GM15510 (cell line): Measurements from ENCODE around the gene TNNI3K.

Experiments
- POLR2A ChIP-seq: IDR thresholded peaks from 3 replicates; pipeline ENCODE4 v1.6.1; 2011; ENCODE audit warnings: borderline replicate concordance; ENCODE audit not compliant: insufficient read length; ENCODE audit errors: extremely low read depth

The TNNI3K gene

DNA sequence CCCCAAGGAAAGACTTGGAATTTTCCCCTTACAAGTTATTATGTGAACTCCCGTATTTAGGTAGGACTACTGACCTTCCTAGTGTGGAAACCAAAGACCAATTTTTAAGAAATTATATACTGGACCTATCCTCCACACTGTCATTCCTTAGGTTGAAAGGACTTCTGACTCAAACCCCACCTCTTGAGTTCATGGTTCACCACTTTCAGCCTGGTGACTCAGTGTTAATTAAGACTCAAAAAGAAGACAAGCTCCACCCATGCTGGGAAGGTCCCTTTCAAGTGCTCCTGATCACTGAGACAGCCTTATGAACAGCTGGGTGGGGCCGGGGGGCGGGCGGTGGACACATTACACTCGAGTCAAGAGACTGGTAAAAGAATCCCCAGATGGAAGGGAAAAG, 164.1 kb downstream of the TNNI3K start:
- no peak for TF ChIP-seq POLR2A

DNA sequence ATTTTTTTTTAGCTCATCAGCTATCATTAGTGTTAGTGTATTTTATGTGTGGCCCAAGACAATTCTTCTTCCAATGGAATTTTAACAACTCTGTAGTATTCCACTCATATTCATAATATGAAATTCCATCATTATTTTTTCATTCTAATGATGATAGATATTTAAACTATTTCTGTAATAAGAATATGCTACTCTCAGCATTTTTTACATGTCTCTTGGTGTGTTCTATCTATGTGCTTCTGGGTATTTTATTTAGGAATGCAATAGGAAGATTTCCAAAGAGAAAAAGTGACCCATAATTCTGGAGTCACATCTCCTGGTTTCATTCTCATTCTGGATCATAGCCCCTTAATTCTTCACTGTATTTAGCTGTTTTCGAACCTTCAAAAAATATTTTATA, 167.7 kb downstream of the TNNI3K start:
- TF ChIP-seq POLR2A = no peak

- TF ChIP-seq POLR2A = no peak
Observed at GRCh38 chr1:74403606-74404005, 168.4 kb downstream of the TNNI3K start.

DNA sequence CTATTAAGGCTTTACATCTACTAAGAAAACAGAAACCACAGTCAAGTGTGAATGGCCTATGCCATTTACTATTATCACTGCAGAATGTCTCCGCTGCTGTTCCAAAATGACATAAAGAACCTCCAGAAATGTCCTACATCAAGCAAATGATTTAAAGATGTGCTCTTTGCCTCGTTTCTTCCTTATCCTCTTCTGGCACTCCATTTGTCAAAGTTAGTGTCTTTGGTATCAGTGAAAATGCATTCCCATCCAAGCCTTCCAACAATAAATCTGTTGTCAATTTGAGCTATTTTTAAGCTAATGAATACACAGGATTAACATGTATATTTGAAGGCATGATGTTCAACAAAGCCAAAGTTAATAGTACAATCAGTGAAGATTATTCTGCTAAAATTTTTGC, 171.6 kb downstream of the TNNI3K start:
- TF ChIP-seq POLR2A = no peak

GRCh38 chr1:74407902-74408301, 172.7 kb downstream of the TNNI3K start:
- TF ChIP-seq POLR2A = no peak

GRCh38 chr1:74412244-74412643, 177.1 kb downstream of the TNNI3K start:
- no peak for TF ChIP-seq POLR2A

GRCh38 chr1:74415935-74416334, 180.7 kb downstream of the TNNI3K start:
- TF ChIP-seq POLR2A = no peak

GRCh38 chr1:74419611-74420010, 184.4 kb downstream of the TNNI3K start:
- TF ChIP-seq POLR2A = no peak

- no peak for TF ChIP-seq POLR2A
Observed at GRCh38 chr1:74420467-74420866, 185.3 kb downstream of the TNNI3K start.

- no peak for TF ChIP-seq POLR2A
Observed at GRCh38 chr1:74422421-74423292, 187.5 kb downstream of the TNNI3K start.

- TF ChIP-seq POLR2A = no peak
Observed at GRCh38 chr1:74423471-74423870, 188.3 kb downstream of the TNNI3K start.

DNA sequence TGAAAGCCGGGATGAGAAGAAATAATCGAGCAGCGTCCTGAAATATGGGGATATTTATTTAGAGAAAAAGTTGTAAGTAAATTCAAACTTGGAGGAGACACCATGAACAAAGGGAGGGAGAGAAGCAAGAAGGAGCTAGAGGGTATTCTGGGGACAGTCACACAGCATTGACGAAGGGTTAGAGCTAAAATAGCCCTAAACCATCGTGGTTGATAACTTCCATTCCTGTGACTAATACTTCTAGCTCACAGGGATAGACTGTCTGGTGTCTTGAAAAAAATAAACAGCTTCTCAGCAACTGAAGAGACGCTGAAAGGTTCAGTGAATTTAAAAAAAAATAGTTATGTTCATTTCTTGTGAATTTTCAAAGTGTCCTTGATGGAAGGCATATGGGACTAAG, 190.5 kb downstream of the TNNI3K start:
- no peak for TF ChIP-seq POLR2A

- TF ChIP-seq POLR2A = no peak
Observed at GRCh38 chr1:74426208-74426937, 191.2 kb downstream of the TNNI3K start.

GRCh38 chr1:74427681-74428080, 192.5 kb downstream of the TNNI3K start:
- TF ChIP-seq POLR2A = no peak

DNA sequence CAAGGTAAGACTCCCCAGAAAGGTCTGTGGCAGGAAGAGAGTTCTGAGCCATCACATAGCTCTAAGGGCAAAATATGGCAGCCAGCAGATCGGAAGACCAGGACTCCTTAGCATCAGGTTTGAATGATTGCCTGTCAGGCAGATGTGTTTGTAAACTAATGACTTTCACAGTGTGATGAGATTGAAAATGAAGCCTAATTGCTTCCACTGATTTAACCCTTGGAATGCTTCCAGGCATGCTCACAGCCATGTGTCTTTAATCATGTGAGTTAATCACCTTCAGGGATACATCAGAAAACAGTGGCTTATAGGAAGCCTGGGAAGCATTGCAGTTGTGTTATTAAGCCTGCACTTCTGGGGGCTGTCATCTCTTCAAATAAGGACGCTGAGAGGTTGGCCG, 194.4 kb downstream of the TNNI3K start:
- no peak for TF ChIP-seq POLR2A
